Duodenal mucosa (tissue), 2 donors: ENCODE results near the gene CFAP298.
A peak's percentile ranks its signal among the peaks of the same experiment; 100 is the strongest.
"Not testable (repeated sequence)": the region's sequence is repeated elsewhere in the genome, so short reads cannot be mapped to it uniquely, and the experiment has no call there.

ENCODE experiments used
- H3K27ac ChIP-seq: one replicate; pipeline ENCODE4 v1.7.0; 2013; ENCODE audit warnings: low read depth, low read length
- H3K27me3 ChIP-seq, 2 donors: one replicate each; pipeline ENCODE4 v1.7.0; 2013; ENCODE audit warnings: low read length in 2 of 2, control low read depth in 1 of 2; ENCODE audit not compliant: insufficient read depth in 2 of 2, control insufficient read depth in 1 of 2
- H3K36me3 ChIP-seq, 2 donors: one replicate each; pipeline ENCODE4 v1.7.0; 2013; ENCODE audit warnings: low read length in 2 of 2, control low read depth in 1 of 2; ENCODE audit not compliant: insufficient read depth in 2 of 2, control insufficient read depth in 1 of 2
- H3K4me1 ChIP-seq, 2 donors: one replicate each; pipeline ENCODE4 v1.7.0; 2013; ENCODE audit warnings: low read length in 2 of 2, control low read depth in 1 of 2; ENCODE audit not compliant: insufficient read depth in 2 of 2, control insufficient read depth in 1 of 2
- H3K4me3 ChIP-seq, 2 donors: one replicate each; pipeline ENCODE4 v1.7.0; 2013; ENCODE audit warnings: low read length in 2 of 2, low read depth in 1 of 2
- H3K9ac ChIP-seq, 2 donors: one replicate each; pipeline ENCODE4 v1.7.0; 2013; ENCODE audit warnings: low read length in 2 of 2, low read depth in 1 of 2
- H3K9me3 ChIP-seq, 2 donors: one replicate each; pipeline ENCODE4 v1.7.0; 2013; ENCODE audit warnings: low read length in 2 of 2, control low read depth in 1 of 2; ENCODE audit not compliant: control insufficient read depth in 1 of 2

Gene CFAP298

GRCh38 chr21:32569261-32570230 is 42.6 kb downstream of the CFAP298 start:
- Histone ChIP-seq H3K9ac (peak overlapping the region; percentile 62 to 74), H3K27ac (no peak overlapping the region), H3K4me3 (peak overlapping the region; percentile 84 to 88), H3K9me3 (no peaks in the 10 kb centered on the region), H3K36me3 (no peaks in the 10 kb centered on the region), H3K4me1 (peaks cover 3 to 13% of the 10 kb centered on the region in 2 donors), H3K27me3 (no peaks in the 10 kb centered on the region)

GRCh38 chr21:32567626-32568025 is 44.6 kb downstream of the CFAP298 start:
- Histone ChIP-seq H3K27ac (no peak overlapping the region), H3K4me3 (no peak overlapping the region), H3K27me3 (no peaks in the 10 kb centered on the region), H3K36me3 (no peaks in the 10 kb centered on the region), H3K9ac (no peak overlapping the region), H3K9me3 (no peaks in the 10 kb centered on the region), H3K4me1 (peaks cover 3 to 13% of the 10 kb centered on the region in 2 donors)

GRCh38 chr21:32566741-32567389 is 45.3 kb downstream of the CFAP298 start:
- H3K27me3 ChIP-seq: no peaks in the 10 kb centered on the region
- no peaks in the 10 kb centered on the region for H3K36me3 ChIP-seq
- no peak overlapping the region for H3K9ac ChIP-seq
- no peaks in the 10 kb centered on the region for H3K9me3 ChIP-seq
- H3K4me3 ChIP-seq: no peak overlapping the region
- no peak overlapping the region for H3K27ac ChIP-seq
- H3K4me1 ChIP-seq: peaks cover 3 to 13% of the 10 kb centered on the region in 2 donors

GRCh38 chr21:32565856-32566465 is 46.2 kb downstream of the CFAP298 start:
- Histone ChIP-seq H3K36me3 (no peaks in the 10 kb centered on the region), H3K27me3 (no peaks in the 10 kb centered on the region), H3K4me3 (no peak overlapping the region), H3K27ac (no peak overlapping the region), H3K9ac (no peak overlapping the region), H3K4me1 (peaks cover 3 to 13% of the 10 kb centered on the region in 2 donors), H3K9me3 (no peaks in the 10 kb centered on the region)

- H3K27ac ChIP-seq: no peak overlapping the region
Observed at GRCh38 chr21:32562915-32563314, 49.3 kb downstream of the CFAP298 start.

GRCh38 chr21:32562426-32562825 is 49.8 kb downstream of the CFAP298 start:
- no peak overlapping the region for H3K27ac ChIP-seq
- no peaks in the 10 kb centered on the region for H3K36me3 ChIP-seq
- no peaks in the 10 kb centered on the region for H3K9me3 ChIP-seq
- no peaks in the 10 kb centered on the region for H3K4me1 ChIP-seq
- H3K27me3 ChIP-seq: no peaks in the 10 kb centered on the region
- H3K4me3 ChIP-seq: no peak overlapping the region
- H3K9ac ChIP-seq: no peak overlapping the region

More at GRCh38 chr21:32562915-32563314, 49.3 kb downstream of the CFAP298 start:
- Histone ChIP-seq H3K4me3 (no peak overlapping the region), H3K27me3 (no peaks in the 10 kb centered on the region), H3K9me3 (no peaks in the 10 kb centered on the region), H3K9ac (no peak overlapping the region), H3K36me3 (no peaks in the 10 kb centered on the region), H3K4me1 (no peaks in the 10 kb centered on the region)

- not testable (repeated sequence) for H3K27ac ChIP-seq, H3K4me3 ChIP-seq, H3K4me1 ChIP-seq, H3K36me3 ChIP-seq, H3K9me3 ChIP-seq, H3K27me3 ChIP-seq, H3K9ac ChIP-seq
Observed at GRCh38 chr21:32561476-32561875, 50.7 kb downstream of the CFAP298 start.

GRCh38 chr21:32560896-32561295 is 51.3 kb downstream of the CFAP298 start:
- no peak overlapping the region for H3K9ac ChIP-seq

GRCh38 chr21:32559006-32559610 is 53.1 kb downstream of the CFAP298 start:
- Histone ChIP-seq H3K9ac (no peak overlapping the region), H3K27ac (no peak overlapping the region), H3K36me3 (no peaks in the 10 kb centered on the region), H3K27me3 (no peaks in the 10 kb centered on the region), H3K9me3 (no peaks in the 10 kb centered on the region), H3K4me1 (no peaks in the 10 kb centered on the region), H3K4me3 (no peak overlapping the region)

More at GRCh38 chr21:32560896-32561295, 51.3 kb downstream of the CFAP298 start:
- no peak overlapping the region for H3K27ac ChIP-seq
- H3K4me1 ChIP-seq: no peaks in the 10 kb centered on the region
- H3K4me3 ChIP-seq: no peak overlapping the region
- H3K36me3 ChIP-seq: no peaks in the 10 kb centered on the region
- H3K9me3 ChIP-seq: no peaks in the 10 kb centered on the region
- no peaks in the 10 kb centered on the region for H3K27me3 ChIP-seq
